Prostate gland (tissue), 2 donors: Measurements from ENCODE around the gene CTTNBP2NL.

Source experiments
- CTCF ChIP-seq, 4 experiments: fragments of 200-600 bp in 2 of 4; fragments of 450-650 bp in 2 of 4; sonication (generic) in 2 of 4; IDR thresholded peaks; 1 replicate in 3 of 4; 2 replicates in 1 of 4; pipeline ENCODE4 v1.5.1; 2016 to 2019; ENCODE audit warnings: antibody characterized with exemption in 4 of 4, mild to moderate bottlenecking in 2 of 4, moderate library complexity in 2 of 4
- POLR2A ChIP-seq: fragments of 450-650 bp; IDR thresholded peaks from one replicate; pipeline ENCODE4 v1.6.1; 2016; ENCODE audit warnings: antibody characterized with exemption, mild to moderate bottlenecking
- POLR2AphosphoS5 ChIP-seq: sonication (generic); formaldehyde crosslinking; IDR thresholded peaks from one replicate; pipeline ENCODE4 v1.6.1; 2017; ENCODE audit warnings: antibody characterized with exemption

GRCh38 chr1:112505400-112505785, 109.4 kb downstream of the CTTNBP2NL start:
- TF ChIP-seq POLR2A (no peak), CTCF (IDR thresholded peaks at IDR 0.05) (no peak), POLR2AphosphoS5 (no peak)
